ENCODE results near the gene XCL2. TPM values are rescaled to one million over a fixed set of nuclear protein-coding genes. Genes with fewer than 3 reads are reported as not detected.

XCL2 gene
- total and polyA plus RNA-seq, 2 of the 4 experiments (the other 2 are of a cell fraction), result not detected

GRCh38 chr1:168518813-168519212 is 25.0 kb downstream of the XCL2 start:
- Histone ChIP-seq H3K18ac (ENCODE audit: low read depth, low read length) (no peak overlapping the region), H3K9me3 (ENCODE audit: control insufficient read depth, insufficient read depth, low read length) (no peaks in the 10 kb centered on the region), H3K14ac (replicated peaks; ENCODE audit: low read depth, low read length) (no peak overlapping the region), H4K20me1 (ENCODE audit: insufficient read depth, low read length) (no peaks in the 10 kb centered on the region), H3K4ac (ENCODE audit: low read depth, low read length) (no peak overlapping the region), H2BK15ac (ENCODE audit: low read depth, low read length) (no peak overlapping the region), H3K27ac (ENCODE audit: insufficient read depth, low read length) (no peak overlapping the region), H2AFZ (replicated peaks; ENCODE audit: low read length, poor library complexity) (no peak overlapping the region), H3K4me2 (ENCODE audit: low read depth, low read length) (no peak overlapping the region), H2AK5ac (ENCODE audit: low read depth, low read length) (no peak overlapping the region), H2BK20ac (ENCODE audit: low read depth, low read length) (no peak overlapping the region), H3K79me1 (ENCODE audit: low read depth in 1 of 2, low read length in 2 of 2) (no peaks in the 10 kb centered on the region), H2AK9ac (replicated peaks; ENCODE audit: low read depth, low read length, poor library complexity) (no peak overlapping the region), H3K4me1 (ENCODE audit: control insufficient read depth, insufficient read depth, low read length) (peaks cover 1% of the 10 kb centered on the region; the same call in 1 of the 2 replicates), H4K91ac (ENCODE audit: insufficient read depth, low read depth, low read length) (no peak overlapping the region), H4K5ac (ENCODE audit: low read depth, low read length) (no peak overlapping the region), H3K9ac (ENCODE audit: low read depth, low read length) (no peak overlapping the region), H3K23ac (ENCODE audit: low read depth, low read length) (no peak overlapping the region), H3K36me3 (ENCODE audit: control insufficient read depth, insufficient read depth, low read length) (no peaks in the 10 kb centered on the region), H3K27me3 (ENCODE audit: control insufficient read depth, insufficient read depth, low read length) (peaks cover 1% of the 10 kb centered on the region; the same call in 1 of the 2 replicates), H3K9me1 (ENCODE audit: insufficient read depth, low read length) (no peaks in the 10 kb centered on the region; the same call in 1 of the 2 replicates), H4K8ac (ENCODE audit: low read depth in 2 of 2, low read length in 2 of 2) (no peak overlapping the region), H2BK5ac (ENCODE audit: low read depth, low read length, poor library complexity, severe bottlenecking) (no peak overlapping the region), H2BK120ac (ENCODE audit: low read depth, low read length) (no peak overlapping the region), H3K4me3 (ENCODE audit: insufficient read depth, low read depth, low read length) (no peak overlapping the region), H3K56ac (ENCODE audit: extremely low read depth, insufficient read depth, low read length) (no peak overlapping the region)
- ChIA-PET POLR2A (ENCODE audit: unreplicated experiment) (no interaction called here), CTCF (no interaction called here)
- dilution Hi-C loops (cut with HindIII; ENCODE audit: low sequenced_read_pairs, unreplicated experiment), result no loop called here
- DNase-seq (no peak), ATAC-seq (ENCODE audit: low read depth) (no peak)
- no CpG with 5 or more reads among the region's 1 CpG for WGBS, 2 experiments (ENCODE audit: extremely low coverage in 2 of 2, insufficient read length in 1 of 2)
- TF ChIP-seq MAZ (IDR thresholded peaks at IDR 0.05; ENCODE audit: borderline replicate concordance, low read depth, low read length), result no peak
- no peak for TF ChIP-seq CTCF (conservative IDR thresholded peaks at IDR 0.05; ENCODE audit: low read depth, low read length)
- no peak for TF ChIP-seq POLR2A (IDR thresholded peaks at IDR 0.05; ENCODE audit: low read depth, low read length)
- no peak for TF ChIP-seq USF2 (IDR thresholded peaks at IDR 0.05; ENCODE audit: low read depth, low read length)
- TF ChIP-seq RAD21 (IDR thresholded peaks at IDR 0.05; ENCODE audit: low read length), result no peak
- TF ChIP-seq CHD1 (IDR thresholded peaks at IDR 0.05; ENCODE audit: low read depth, low read length), result no peak
- TF ChIP-seq RFX5 (IDR thresholded peaks at IDR 0.05; ENCODE audit: low read depth, low read length), result no peak
- no peak for TF ChIP-seq SMC3 (IDR thresholded peaks at IDR 0.05; ENCODE audit: low read depth, low read length)
- TF ChIP-seq RCOR1 (IDR thresholded peaks at IDR 0.05; ENCODE audit: insufficient replicate concordance, low read length), result no peak
- TF ChIP-seq NFE2L2 (IDR thresholded peaks at IDR 0.05; ENCODE audit: low read depth, low read length), result no peak
- no peak for TF ChIP-seq CEBPB (IDR thresholded peaks at IDR 0.05; ENCODE audit: low read depth, low read length)
- TF ChIP-seq FOS (IDR thresholded peaks at IDR 0.05; ENCODE audit: low read depth, low read length), result no peak
- TF ChIP-seq ELK1 (IDR thresholded peaks at IDR 0.05; ENCODE audit: borderline replicate concordance, low read depth, low read length), result no peak
- TF ChIP-seq MAFK (IDR thresholded peaks at IDR 0.05; ENCODE audit: low read depth, low read length), result no peak
- TF ChIP-seq MXI1 (IDR thresholded peaks at IDR 0.05; ENCODE audit: borderline replicate concordance, low read depth, low read length), result no peak
- no peak for TF ChIP-seq BHLHE40 (IDR thresholded peaks at IDR 0.05; ENCODE audit: low read depth, low read length)
- no TSS peak for BruUV-seq (replicated peaks)
- intact Hi-C loops (cut with micrococcal nuclease), result no loop called here
- in situ Hi-C loops (cut with MboI; ENCODE audit: low sequenced_read_pairs), result no loop called here
